ENCODE data around the gene PREX1. TPM values are rescaled to one million over a fixed set of nuclear protein-coding genes. Genes with fewer than 3 reads are reported as not detected.
A peak's percentile ranks its signal among the peaks of the same experiment; 100 is the strongest.

Gene PREX1
- total and polyA plus RNA-seq, 2 donors (not counting 3 experiments of a cell fraction or from before 2014, with no cell fraction given), result 51.3 to 72.9 TPM

- POLR2A ChIA-PET, result no interaction called here
- H3K27ac ChIP-seq (ENCODE audit: insufficient read depth, low read depth, low read length), result peak overlapping the region; percentile 42
- H2AFZ ChIP-seq (ENCODE audit: low read depth, low read length), result no peak overlapping the region
- intact Hi-C loops (cut with micrococcal nuclease) (loop anchor here (1.0 to 5.0 kb wide), 7 partner anchors 326 to 1424 kb away; no protein-coding TSS in a partner anchor), dilution Hi-C loops (cut with MboI; ENCODE audit: extremely low pct_ligation_motif_present, low sequenced_read_pairs) (no loop called here)
- H3K9me1 ChIP-seq (replicated peaks; ENCODE audit: control insufficient read depth, extremely low read depth, insufficient read depth, low read length), result no peaks in the 10 kb centered on the region
- H3K79me2 ChIP-seq (ENCODE audit: control insufficient read depth, insufficient read depth, low read length), result no peaks in the 10 kb centered on the region
- no peaks in the 10 kb centered on the region for H3K27me3 ChIP-seq (ENCODE audit: control insufficient read depth in 2 of 2, insufficient read depth in 2 of 2, low read length in 2 of 2)
- H3K36me3 ChIP-seq (ENCODE audit: control insufficient read depth in 2 of 2, extremely low read depth in 1 of 2, insufficient read depth in 2 of 2, low read length in 2 of 2), result peaks cover 0 to 12% of the 10 kb centered on the region in 2 experiments
- peaks cover 12% of the 10 kb centered on the region for H3K4me1 ChIP-seq (ENCODE audit: control insufficient read depth, extremely low read depth, insufficient read depth, low read length)
- H4K20me1 ChIP-seq (replicated peaks; ENCODE audit: control insufficient read depth, extremely low read depth, insufficient read depth, low read length), result no peaks in the 10 kb centered on the region
- BruUV-seq (replicated peaks), result no TSS peak
- peak overlapping the region; percentile 35 for H3K9ac ChIP-seq (replicated peaks; ENCODE audit: extremely low read depth, insufficient read depth, low read length)
- no peak for FAIRE-seq
- peak overlapping the region; percentile 73 for H3K4me2 ChIP-seq (ENCODE audit: insufficient read depth, low read length)
- no peak overlapping the region for H3K4me3 ChIP-seq (replicated peaks in 1 of 3; ENCODE audit: insufficient read depth in 1 of 3, low read depth in 1 of 3, low read length in 3 of 3)
- TF ChIP-seq GATA2 (IDR thresholded peaks at IDR 0.05; ENCODE audit: insufficient read depth, insufficient read length, low read depth, low read length), result peak; percentile 37
- no peak for TF ChIP-seq POLR2A (IDR thresholded peaks at IDR 0.05; ENCODE audit: low read depth, low read length)
- CTCF ChIA-PET, result interaction anchor here (0.7 to 6.2 kb wide), 34 partner anchors 11 to 1425 kb away, joined by 3 to 302 read pairs (median 6); partner anchors contain the start of gene SULF2
- H3K9me3 ChIP-seq (replicated peaks; ENCODE audit: control insufficient read depth, insufficient read depth, low read length), result no peaks in the 10 kb centered on the region
- no peak for DNase-seq (ENCODE audit: low read depth, low spot score)
Measured at GRCh38 chr20:48621376-48622078, 206.3 kb downstream of the PREX1 start.

- DNase-seq (ENCODE audit: low read depth, low spot score) (peak; percentile 85), FAIRE-seq (peak; percentile 88)
- Histone ChIP-seq H3K4me1 (ENCODE audit: control insufficient read depth, extremely low read depth, insufficient read depth, low read length) (peaks cover 12% of the 10 kb centered on the region), H3K79me2 (ENCODE audit: control insufficient read depth, insufficient read depth, low read length) (no peaks in the 10 kb centered on the region), H3K4me3 (replicated peaks in 1 of 3; ENCODE audit: insufficient read depth in 1 of 3, low read depth in 1 of 3, low read length in 3 of 3) (peak overlapping the region in 1 of 3 experiments; percentile 43), H3K36me3 (ENCODE audit: control insufficient read depth in 2 of 2, extremely low read depth in 1 of 2, insufficient read depth in 2 of 2, low read length in 2 of 2) (peaks cover 0 to 8% of the 10 kb centered on the region in 2 experiments), H3K9ac (replicated peaks; ENCODE audit: extremely low read depth, insufficient read depth, low read length) (peak overlapping the region; percentile 35), H3K9me1 (replicated peaks; ENCODE audit: control insufficient read depth, extremely low read depth, insufficient read depth, low read length) (no peaks in the 10 kb centered on the region), H2AFZ (ENCODE audit: low read depth, low read length) (no peak overlapping the region), H3K9me3 (replicated peaks; ENCODE audit: control insufficient read depth, insufficient read depth, low read length) (no peaks in the 10 kb centered on the region), H3K27ac (ENCODE audit: insufficient read depth, low read depth, low read length) (peak overlapping the region; percentile 42), H3K27me3 (ENCODE audit: control insufficient read depth in 2 of 2, insufficient read depth in 2 of 2, low read length in 2 of 2) (no peaks in the 10 kb centered on the region), H3K4me2 (ENCODE audit: insufficient read depth, low read length) (peak overlapping the region; percentile 73), H4K20me1 (replicated peaks; ENCODE audit: control insufficient read depth, extremely low read depth, insufficient read depth, low read length) (no peaks in the 10 kb centered on the region)
- dilution Hi-C loops (cut with MboI; ENCODE audit: extremely low pct_ligation_motif_present, low sequenced_read_pairs), result no loop called here
- ChIA-PET POLR2A (interaction anchor here (0.8 kb wide), 1 partner anchor 834 kb away, joined by 3 read pairs; no protein-coding TSS in a partner anchor), CTCF (interaction anchor here (0.6 to 6.2 kb wide), 124 partner anchors 9 to 1868 kb away, joined by 3 to 302 read pairs (median 4); partner anchors contain the start of genes NCOA3 and SULF2)
- TF ChIP-seq FOS (IDR thresholded peaks at IDR 0.05; ENCODE audit: borderline replicate concordance, insufficient read depth, low read length) (no peak), EZH2 (IDR thresholded peaks at IDR 0.05; ENCODE audit: borderline replicate concordance, low read depth, low read length, severe bottlenecking) (no peak), JUN (IDR thresholded peaks at IDR 0.05; ENCODE audit: borderline replicate concordance, insufficient read depth, insufficient read length, low read depth) (no peak), CTCF (IDR thresholded peaks at IDR 0.05; ENCODE audit: extremely low read depth in 1 of 2, insufficient read depth in 1 of 2, low read depth in 1 of 2, low read length in 2 of 2) (peak; percentile 83 to 95), MYC (IDR thresholded peaks at IDR 0.05; ENCODE audit: low read depth, low read length) (no peak), MAX (IDR thresholded peaks at IDR 0.05; ENCODE audit: insufficient read depth, insufficient read length) (no peak), POLR2A (IDR thresholded peaks at IDR 0.05; ENCODE audit: low read depth, low read length) (no peak), POLR2AphosphoS5 (IDR thresholded peaks at IDR 0.05; ENCODE audit: insufficient read depth, low read depth, low read length) (no peak)
- BruUV-seq (replicated peaks), result no TSS peak
- intact Hi-C loops (cut with micrococcal nuclease), result loop anchor here (1.0 to 5.0 kb wide), 8 partner anchors 325 to 1423 kb away; no protein-coding TSS in a partner anchor
Measured at GRCh38 chr20:48620507-48621375, 207.1 kb downstream of the PREX1 start.
